CD1c-positive myeloid dendritic cell (primary cell): ENCODE results near the gene INSYN2B.

Source experiments
- DNase-seq: peaks from one replicate; pipeline ENCODE4 v3.0.0-alpha.2; 2016; ENCODE audit errors: extremely low spot score

INSYN2B gene

DNA sequence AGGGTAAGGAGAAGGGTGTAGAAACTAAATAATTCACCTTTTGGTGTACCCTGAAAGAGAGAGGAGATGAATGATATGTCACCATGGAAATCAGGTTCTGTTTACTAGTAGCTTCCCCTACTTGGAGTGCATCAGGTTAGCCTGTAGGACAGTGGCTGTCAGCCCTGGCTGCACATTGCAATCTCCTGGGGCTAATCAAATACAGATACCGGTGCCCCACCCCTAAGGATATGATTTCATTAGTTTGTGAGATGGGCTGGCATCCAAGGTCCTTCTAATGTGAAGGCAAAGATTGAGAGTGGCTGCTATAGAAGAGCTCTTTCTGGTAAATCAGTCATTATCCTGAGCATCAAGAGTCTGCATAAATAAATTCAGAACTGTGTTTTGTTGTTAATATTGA is 47.2 kb downstream of the INSYN2B start:
- no peak for DNase-seq

DNA sequence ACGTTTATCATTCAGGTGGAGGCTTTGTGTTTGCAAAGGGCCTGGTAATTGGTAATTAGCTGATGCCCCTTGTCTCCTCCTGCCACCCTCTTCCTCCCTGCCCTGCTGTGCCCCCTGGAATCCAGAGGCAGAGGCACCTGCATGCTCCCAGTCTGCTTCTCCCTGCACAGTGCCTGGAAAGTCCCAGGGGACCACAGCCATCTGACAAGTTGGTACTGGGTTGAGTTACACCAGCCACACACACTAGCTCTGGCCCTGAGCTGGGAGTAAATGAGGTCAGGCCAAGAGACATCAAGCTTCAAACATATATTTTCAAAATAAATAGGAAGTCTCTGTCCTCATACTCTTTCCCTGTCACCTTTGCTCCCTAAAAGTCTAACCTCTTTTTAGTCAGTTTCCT is 56.3 kb downstream of the INSYN2B start:
- DNase-seq = no peak

DNA sequence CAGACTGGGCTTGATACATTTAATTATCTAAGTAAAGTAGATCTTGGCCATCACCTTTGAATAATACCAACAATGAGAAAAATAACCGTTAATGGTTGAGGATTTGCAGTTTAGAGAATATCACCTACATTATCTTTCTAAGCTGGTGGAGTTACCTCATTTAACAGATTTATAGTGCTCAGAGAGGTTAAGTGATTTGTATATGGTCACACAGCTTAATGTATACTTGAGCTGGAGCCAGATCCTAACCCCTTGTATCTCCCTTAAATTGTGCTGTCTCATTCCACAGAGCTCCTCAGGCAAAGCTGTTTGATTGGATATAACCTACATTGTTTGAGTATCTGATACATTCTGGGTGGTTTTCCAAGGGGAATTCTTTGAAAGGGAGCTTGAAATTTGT is 57.8 kb downstream of the INSYN2B start:
- DNase-seq = no peak

DNA sequence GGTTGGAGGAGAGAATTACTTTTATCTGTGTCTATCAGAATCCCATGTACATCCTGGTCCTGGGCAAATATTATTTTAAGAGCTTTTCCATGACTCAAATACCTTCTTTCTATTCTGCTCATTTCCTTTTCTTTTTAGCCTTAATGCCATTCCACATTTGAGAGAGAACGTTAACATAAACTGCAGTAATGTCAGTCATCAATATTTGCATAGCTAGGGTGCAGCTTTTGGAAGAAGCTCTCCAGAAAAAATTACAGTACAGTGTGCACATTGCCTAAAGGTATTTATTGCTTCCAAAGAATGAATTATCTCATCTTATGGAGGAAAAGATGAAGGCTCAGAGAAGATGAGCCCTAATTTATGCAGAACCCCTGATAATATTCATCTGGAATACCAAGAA is 58.3 kb downstream of the INSYN2B start:
- no peak for DNase-seq

DNA sequence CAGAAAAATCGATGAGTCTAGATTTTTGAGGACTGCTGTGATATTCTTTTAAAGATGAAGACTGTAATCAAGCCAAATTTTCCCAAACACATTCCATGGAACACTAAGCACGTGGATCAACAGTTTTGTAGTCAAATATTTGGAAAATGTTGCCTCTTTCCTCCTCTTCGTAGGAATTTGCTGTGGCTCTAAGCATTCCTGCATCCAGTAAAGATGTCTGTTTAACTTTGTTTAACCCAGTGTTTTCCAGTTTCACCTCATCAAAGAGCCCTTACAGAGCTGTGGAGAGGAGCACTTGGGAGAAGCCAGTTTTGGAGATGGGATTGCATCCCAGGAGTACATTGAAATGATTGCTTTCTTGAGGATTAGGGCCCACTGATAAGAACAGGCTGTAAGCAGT is 58.9 kb downstream of the INSYN2B start:
- no peak for DNase-seq

DNA sequence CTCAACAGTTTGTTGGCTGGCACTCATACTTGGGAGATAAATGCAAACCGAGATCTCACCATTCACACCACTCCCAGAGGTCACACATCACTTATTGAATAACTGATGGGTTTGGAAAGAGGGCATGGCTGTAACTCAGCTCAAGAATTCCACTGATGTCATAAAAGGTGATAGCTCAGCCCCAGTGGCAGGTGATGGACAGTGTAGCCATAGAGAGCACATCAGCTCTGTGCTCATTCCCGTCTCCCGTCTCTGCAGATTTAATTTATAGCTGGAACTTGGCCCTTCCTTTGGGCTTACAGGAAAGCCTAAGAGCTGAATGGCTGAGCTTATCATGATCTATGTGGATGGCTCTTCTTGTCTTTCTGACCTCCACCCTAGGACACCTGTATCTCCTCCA is 59.8 kb downstream of the INSYN2B start:
- no peak for DNase-seq

DNA sequence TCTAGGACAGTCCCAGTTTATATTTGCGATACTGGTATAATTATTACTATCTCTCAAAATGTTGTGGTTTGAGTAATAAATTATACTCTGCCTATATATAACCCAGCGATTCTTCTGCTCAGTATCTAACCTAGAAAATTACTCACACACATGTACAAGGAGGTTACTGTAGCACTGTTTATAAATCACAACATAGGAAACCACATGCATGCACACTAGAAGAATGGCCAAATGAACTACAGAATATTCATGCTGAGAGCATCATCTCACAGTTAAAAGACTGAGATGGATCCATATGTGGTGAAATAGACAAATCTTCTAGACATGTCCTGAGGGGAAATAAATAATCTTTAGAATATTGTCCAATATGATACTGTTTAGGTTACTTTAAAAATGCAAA is 62.1 kb downstream of the INSYN2B start:
- DNase-seq = no peak

DNA sequence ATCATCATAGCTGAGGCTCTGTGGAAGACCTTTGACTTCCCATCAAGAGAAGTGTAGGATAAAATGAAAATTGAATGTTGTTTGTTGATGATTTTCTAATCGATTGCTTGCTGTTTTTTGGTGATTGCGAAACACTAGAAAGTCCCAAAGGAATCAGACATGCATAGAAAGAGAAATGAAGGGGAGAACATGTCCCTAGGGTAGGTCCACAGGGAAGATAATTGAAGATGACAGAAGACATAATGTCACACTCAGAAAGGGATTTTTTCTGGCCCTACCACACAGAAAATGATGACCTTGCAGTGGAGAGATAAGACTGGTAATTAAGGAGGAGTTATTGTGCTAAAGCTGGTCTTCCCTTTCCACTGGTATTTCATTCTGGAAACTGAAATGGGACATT is 62.8 kb downstream of the INSYN2B start:
- no peak for DNase-seq

DNA sequence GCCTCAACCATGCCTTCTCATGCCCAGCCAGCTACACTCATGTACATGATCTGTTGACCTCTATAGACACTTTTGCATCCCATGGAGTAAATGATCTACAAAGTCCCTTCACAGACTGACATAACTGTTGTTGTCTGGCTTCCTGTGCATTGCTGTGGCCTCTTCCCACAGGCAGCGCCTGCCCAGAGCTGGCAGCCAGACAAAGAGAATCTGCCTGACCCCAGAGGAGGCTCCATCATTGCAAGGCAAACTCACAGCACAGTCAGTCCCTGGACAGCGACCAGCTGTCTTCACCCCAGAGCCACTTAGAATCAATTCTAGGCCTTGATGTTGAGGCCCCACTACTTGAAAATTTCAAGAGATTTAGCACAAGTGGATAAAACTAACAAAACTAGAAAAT is 65.5 kb downstream of the INSYN2B start:
- DNase-seq = no peak

DNA sequence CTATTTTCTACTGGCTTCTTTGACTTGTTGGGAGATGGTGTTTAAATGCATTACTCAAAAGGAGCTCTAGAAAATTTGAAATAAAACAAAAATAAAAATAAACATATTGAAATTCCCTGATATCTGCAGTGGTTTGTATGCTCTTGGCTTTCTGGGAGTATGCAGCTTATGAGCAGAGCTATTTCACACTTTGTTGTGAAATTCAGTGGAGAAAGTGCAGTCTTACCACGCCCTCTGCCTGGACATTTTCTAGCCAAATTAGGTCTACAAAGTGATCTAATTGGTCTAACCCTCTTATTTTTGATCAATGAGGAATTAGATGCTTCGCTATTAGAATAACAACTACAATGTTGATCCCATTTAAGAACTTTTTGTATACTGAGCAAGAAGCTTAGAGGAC is 66.8 kb downstream of the INSYN2B start:
- no peak for DNase-seq

DNA sequence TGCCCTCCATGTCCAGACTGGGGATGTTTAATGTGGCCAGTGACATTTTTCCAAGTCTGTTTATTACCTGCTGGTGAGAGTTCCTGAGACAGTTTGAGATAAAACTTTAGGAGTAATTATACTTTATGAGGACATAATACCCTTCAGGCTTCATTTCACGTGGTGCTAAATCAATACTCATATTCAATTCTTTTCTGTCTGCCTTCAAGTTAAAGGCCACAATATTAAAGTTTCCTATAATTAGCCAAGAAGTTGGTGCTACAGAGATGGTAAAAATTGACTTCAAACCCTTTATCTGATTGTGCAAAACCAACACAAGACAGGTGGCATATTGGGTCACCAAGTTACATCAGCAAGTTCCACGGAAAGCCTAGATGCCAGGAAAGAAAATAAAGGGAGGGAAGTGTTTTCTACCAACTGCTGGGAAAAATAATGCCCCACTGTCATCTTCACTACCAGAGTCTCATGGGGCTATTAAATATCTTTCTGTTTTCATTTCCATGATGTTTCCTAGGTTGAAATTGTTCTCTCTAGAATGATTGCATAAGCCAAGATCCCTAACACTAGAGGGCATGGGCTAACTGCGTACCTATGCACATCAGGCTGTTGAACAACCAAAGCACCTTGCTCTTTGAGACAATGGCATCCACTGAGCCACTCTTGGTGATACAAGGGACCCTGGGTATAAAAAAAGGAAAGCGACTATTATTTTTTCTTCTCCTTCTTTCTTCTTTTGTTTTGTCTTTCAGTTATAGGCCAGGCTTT is 68.7 kb downstream of the INSYN2B start:
- DNase-seq = no peak

DNA sequence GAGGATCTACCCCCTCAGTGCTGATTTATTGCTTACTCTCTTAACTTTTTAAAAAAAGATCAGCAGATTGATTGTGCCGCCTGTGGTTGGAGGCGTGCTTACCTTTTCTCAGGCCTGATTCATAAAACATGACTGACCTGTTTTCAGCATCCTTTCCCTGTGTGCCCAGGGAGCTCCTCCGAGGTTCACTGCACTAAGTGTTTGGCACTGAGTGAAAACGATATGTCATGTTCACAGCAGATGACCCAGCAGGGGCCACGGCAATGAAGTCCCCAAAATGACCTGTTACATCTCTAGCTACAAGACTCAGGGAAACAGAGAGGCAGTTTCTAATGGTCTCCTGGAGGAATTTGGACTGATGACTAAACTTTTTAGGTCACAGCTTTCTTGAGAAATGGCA is 69.9 kb downstream of the INSYN2B start:
- DNase-seq = no peak

DNA sequence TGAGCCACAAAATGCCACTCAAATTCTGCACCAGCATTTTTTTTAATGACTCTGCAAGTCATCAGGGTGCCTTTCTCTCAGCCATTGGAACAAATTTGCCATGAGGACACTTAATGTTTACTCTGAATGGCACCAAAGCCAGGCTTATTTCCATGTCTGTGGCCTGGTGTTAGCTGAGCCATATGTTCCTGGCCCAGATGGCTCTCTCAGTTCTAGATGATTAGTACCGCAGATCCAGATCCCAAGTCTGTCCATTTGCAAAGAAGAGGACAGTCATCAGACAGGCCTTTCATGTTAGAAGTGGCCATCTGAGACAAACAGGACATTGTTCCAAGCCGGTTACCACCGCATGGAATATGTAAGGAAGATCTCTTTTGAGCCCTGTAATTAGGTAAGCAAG is 70.3 kb downstream of the INSYN2B start:
- no peak for DNase-seq

DNA sequence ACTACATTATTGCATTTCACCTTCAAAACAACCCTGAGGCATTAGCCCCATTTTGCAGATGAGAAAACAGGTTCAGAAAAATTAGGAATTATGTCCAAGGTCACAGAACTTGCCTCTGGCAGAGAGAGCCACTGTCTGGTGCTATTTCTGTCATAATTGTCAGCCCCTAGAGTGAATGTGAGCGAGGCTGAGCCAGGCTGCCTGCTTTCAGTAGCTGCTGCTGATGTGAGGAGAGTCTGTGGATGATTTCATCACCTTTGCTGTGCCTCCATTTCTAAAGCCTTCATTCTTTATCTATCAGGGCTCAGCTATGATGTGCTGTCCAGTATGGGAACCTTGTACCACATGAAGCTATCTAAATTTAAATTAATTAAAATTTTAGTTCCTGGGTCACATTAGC is 71.4 kb downstream of the INSYN2B start:
- DNase-seq = no peak

DNA sequence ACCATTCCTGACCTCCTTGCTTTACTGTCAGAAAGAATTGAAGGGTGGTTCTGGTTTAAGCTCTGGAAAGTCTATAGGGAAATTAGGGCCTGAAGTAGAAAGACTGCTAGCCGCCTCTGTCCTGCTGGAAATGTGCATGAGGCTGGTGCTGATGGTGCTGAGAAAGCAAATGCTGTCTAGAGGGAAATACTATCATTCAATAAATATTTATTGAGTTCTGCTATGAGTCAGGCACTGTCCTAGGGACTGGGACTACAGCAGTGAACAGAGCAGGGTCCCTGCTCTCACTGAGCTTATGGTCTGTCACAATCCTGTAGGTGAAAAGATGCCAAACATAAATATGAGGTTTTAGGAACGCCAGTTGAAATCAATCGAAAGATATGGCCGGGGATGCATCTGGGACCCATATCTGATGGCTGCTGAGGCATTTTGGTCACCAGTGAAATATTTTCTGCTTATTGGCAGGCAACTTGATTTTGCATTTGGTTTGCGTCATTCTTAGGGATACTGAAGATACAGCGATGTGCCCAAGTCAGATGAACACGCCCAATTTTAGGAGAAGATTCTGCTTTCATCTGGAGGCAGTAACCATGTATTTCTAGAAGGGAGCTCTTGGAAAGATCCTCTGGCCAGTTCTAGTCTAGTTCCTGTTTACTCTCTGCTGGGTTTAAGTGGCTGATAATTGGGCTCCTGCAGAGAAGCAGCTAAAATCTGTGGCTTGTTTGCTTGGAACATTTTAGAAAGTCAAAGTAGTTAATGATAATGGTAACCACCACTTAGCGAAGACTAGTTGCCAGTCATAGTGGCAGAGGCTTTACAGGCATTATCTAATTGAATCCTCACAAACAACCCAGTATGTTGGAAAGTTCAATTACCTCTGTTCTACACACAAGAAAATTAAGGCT is 73.3 kb downstream of the INSYN2B start:
- DNase-seq = no peak

DNA sequence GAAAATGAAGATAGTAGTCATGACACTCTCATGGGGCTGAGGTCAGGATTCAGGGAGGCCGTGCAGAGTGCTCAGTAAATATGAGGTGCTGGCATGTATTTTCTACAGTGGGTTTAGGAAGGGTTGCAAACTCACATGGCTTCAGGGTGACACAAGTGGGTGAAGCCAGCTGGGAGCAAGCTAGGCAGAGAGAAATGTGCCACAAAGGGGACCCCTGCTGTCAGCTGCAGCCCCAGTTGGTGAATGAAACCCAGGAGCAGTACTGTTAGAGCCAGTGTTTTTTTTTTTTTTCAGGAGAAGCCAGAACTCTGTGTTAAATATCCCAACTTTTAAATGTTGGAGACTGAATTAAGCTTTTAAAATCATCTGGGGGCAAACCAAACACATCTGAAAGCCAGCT is 75.3 kb downstream of the INSYN2B start:
- no peak for DNase-seq

DNA sequence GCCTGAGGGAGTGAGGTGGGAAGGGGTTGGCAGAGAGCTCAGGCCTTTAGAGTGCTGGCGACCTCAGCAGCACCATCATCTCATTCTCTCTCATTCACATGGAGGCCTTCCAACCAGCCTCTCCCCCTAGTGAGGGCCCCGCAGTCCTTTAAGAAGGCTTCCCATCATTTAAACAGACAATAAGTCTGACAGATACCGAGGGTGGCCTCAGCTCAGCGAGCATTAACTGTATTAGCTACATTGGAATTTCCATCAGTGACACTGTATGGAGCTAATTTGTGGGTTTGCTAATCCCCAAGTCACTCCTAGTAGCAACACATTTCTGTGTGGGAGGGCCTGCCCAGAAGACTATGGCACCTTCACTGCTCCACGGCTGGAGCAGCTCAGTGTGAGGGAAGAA is 75.8 kb downstream of the INSYN2B start:
- no peak for DNase-seq

DNA sequence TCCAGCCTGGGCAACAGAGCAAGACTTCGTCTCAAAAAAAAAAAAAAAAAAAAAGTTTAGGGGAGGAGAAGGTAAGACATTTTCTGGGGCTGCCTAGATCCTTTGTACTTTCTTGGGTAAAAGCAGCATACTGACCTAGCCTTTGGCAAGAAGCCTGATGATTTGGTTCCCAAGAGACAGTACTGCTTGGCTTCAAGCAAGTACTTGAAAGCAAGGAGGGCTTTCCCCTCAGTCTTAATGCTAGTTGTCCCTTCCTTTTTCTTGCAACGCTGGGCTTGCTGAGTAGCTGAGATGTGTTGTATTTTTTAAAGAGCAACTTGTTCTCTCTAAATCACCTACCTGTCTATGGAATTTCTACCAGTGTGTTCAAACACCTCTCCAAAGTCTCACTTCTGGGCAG is 76.2 kb downstream of the INSYN2B start:
- no peak for DNase-seq

DNA sequence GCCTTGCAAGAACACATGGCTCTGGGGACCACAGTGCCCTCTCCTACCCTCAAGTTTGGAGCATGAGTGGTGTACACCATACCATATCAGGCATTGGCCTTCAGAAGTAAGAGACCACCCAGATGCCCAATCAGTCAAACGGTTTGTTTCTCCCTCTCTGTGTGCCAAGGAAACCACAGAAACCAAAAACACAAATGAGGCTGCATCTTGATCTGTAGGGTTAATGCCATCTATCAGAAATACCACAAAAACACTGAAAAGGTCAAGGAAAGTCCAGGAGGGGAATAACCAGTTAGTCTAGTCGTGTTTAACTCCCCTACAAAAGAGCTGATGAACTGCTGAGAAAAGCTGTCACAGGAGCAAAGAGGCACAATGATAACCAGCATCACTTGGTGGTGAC is 78.4 kb downstream of the INSYN2B start:
- DNase-seq = no peak

DNA sequence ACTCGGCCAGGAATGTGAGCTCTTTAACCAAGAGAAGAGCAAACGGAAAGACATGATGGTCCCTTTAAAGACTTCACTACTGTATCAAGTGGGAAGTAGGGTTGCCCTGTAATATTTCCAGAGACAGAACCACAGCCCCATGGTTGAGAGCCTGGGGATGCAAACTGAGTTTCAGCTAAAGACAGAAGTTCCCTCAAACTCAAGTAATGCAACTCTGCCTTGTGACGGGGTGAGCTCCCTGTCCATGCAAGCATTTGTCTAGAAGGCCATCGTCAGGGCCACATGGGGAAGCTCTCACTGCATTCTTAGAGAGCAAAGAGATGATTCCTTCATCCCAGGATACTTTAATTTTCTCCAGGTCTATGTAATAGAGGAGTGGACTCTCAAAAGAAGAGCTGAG is 82.8 kb downstream of the INSYN2B start:
- DNase-seq = no peak

DNA sequence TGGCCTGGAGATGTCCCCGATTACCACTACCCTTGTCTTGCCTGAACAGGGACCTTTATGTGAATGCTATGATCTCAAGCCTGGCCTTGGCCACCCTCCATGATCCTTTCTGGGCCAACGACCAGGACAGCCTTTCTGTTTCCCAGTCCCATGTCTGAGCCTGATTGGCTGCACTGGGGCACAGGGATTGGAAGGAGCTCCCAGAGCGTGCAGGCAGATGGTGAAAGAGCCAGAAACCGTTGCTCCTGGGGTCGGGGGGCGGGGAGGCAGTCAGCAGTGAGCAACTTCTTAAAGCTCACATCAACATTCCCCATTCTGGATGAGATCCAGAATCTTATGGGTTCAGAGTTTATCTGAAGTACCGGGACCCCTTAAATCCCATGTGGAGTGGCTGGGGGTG is 84.4 kb downstream of the INSYN2B start:
- no peak for DNase-seq

DNA sequence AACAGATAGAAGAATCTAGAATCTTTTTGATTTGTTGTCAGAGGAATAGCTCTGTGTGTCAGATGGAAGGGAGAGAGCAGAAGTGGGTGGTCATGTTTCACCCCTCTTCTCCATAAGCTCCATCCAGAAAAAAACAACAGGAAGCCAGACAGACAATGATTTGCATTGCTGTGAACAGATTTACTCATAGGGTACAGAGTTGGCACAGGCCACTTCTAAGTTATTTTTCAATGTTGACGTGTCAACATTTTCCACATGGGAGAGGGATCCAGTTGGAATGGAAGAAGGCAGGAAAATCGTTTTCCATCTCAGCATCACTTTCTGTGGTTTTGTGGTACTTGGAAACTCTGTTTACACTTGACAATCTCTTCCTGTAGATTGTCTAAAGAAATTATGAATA is 86.7 kb downstream of the INSYN2B start:
- DNase-seq = no peak

DNA sequence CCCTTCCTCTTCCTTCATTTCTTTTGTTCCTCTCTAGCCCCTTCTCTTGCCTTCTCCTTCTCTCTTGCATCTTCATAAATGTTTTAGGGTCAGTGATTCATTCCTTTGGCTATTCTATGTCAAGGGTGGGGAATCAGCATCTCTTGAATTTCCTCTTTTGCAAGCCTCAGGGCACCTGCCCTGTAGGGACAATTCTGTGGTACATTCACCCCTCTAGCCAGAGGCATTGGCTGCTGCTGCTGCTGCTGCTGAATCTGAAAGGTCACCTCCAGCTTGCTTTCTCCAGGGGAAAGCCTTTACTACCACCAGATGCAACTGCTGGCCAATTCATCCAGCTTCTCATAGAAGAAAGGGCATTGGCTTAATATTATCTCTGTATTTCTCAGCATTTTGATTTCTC is 87.3 kb downstream of the INSYN2B start:
- DNase-seq = no peak
